IMR-90 (cell line): ENCODE results near the gene PRKAG2. TPM values are rescaled to one million over a fixed set of nuclear protein-coding genes. Genes with fewer than 3 reads are reported as not detected.

Source experiments
- ATAC-seq: fragments of 200-7000 bp; cut with Tn5 transposase; 2 replicates; pipeline ENCODE4 v1.9.1; 2020; ENCODE audit warnings: low read depth, mild to moderate bottlenecking, moderate library complexity
- BruUV-seq: library from RNA; stranded (reverse); fragments of 400-500 nt; replicated peaks from 2 replicates; lab custom pipeline; 2021; lab: Mats Ljungman, UMichigan
- CTCF ChIA-PET: fragments of 300-600 bp; formaldehyde crosslinking; extraction: SDS; loops from one replicate; lab custom pipeline; 2021; ENCODE audit warnings: antibody characterized with exemption; lab: Yijun Ruan, JAX
- POLR2A ChIA-PET: fragments of 300-600 bp; sonication (Branson Sonifier 250); formaldehyde crosslinking; loops from one replicate; lab custom pipeline; 2022; ENCODE audit warnings: antibody characterized with exemption; ENCODE audit not compliant: unreplicated experiment; lab: Charles Lee
- DNase-seq: peaks from one replicate; pipeline ENCODE4 v3.0.0; 2013
- H2AFZ ChIP-seq: replicated peaks from 2 replicates; pipeline ENCODE3; 2013; ENCODE audit warnings: low read length, mild to moderate bottlenecking; ENCODE audit not compliant: poor library complexity
- H2AK5ac ChIP-seq: 2 replicates; pipeline ENCODE4 v1.6.1; 2013; ENCODE audit warnings: low read depth, low read length, inconsistent platforms
- H2AK9ac ChIP-seq: replicated peaks from 2 replicates; pipeline ENCODE3; 2013; ENCODE audit warnings: mild to moderate bottlenecking, low read depth, low read length, moderate library complexity; ENCODE audit not compliant: poor library complexity
- H2BK120ac ChIP-seq: 2 replicates; pipeline ENCODE4 v1.6.1; 2013; ENCODE audit warnings: low read depth, low read length, inconsistent platforms
- H2BK15ac ChIP-seq: 3 replicates; pipeline ENCODE4 v1.6.1; 2013; ENCODE audit warnings: low read depth, low read length, inconsistent platforms
- H2BK20ac ChIP-seq: 2 replicates; pipeline ENCODE4 v1.6.1; 2013; ENCODE audit warnings: low read depth, mild to moderate bottlenecking, inconsistent platforms, low read length, moderate library complexity
- H2BK5ac ChIP-seq: 2 replicates; pipeline ENCODE4 v1.6.1; 2013; ENCODE audit warnings: mild to moderate bottlenecking, low read depth, low read length, inconsistent platforms; ENCODE audit not compliant: poor library complexity, severe bottlenecking
- H3K14ac ChIP-seq: replicated peaks from 2 replicates; pipeline ENCODE4 v1.6.1; 2013; ENCODE audit warnings: low read depth, low read length, inconsistent platforms
- H3K18ac ChIP-seq: 2 replicates; pipeline ENCODE4 v1.6.1; 2013; ENCODE audit warnings: low read depth, low read length, control low read depth
- H3K23ac ChIP-seq: 2 replicates; pipeline ENCODE4 v1.6.1; 2013; ENCODE audit warnings: low read depth, low read length, inconsistent platforms
- H3K27ac ChIP-seq: 2 replicates; pipeline ENCODE4 v1.5.1; 2013; ENCODE audit warnings: mild to moderate bottlenecking, control low read depth, low read length; ENCODE audit not compliant: insufficient read depth
- H3K27me3 ChIP-seq: 2 replicates; pipeline ENCODE4 v1.6.1; 2013; ENCODE audit warnings: low read length; ENCODE audit not compliant: control insufficient read depth, insufficient read depth
- H3K36me3 ChIP-seq: 2 replicates; pipeline ENCODE4 v1.6.1; 2013; ENCODE audit warnings: low read length, mixed read lengths; ENCODE audit not compliant: control insufficient read depth, insufficient read depth
- H3K4ac ChIP-seq: 2 replicates; pipeline ENCODE4 v1.6.1; 2013; ENCODE audit warnings: low read depth, low read length, inconsistent platforms
- H3K4me1 ChIP-seq: 2 replicates; pipeline ENCODE4 v1.6.1; 2013; ENCODE audit warnings: low read length, mixed read lengths; ENCODE audit not compliant: control insufficient read depth, insufficient read depth
- H3K4me2 ChIP-seq: 2 replicates; pipeline ENCODE4 v1.6.1; 2013; ENCODE audit warnings: low read depth, mild to moderate bottlenecking, control low read depth, low read length, moderate library complexity
- H3K4me3 ChIP-seq: 2 replicates; pipeline ENCODE4 v1.5.1; 2013; ENCODE audit warnings: low read depth, mild to moderate bottlenecking, control low read depth, low read length, moderate library complexity; ENCODE audit not compliant: insufficient read depth
- H3K56ac ChIP-seq: 2 replicates; pipeline ENCODE4 v1.6.1; 2013; ENCODE audit warnings: low read length, inconsistent platforms; ENCODE audit not compliant: insufficient read depth; ENCODE audit errors: extremely low read depth
- H3K79me1 ChIP-seq, 2 experiments: 2 replicates each; pipeline ENCODE4 v1.6.1; 2013; ENCODE audit warnings: low read length in 2 of 2, inconsistent platforms in 1 of 2, low read depth in 1 of 2
- H3K9ac ChIP-seq: 2 replicates; pipeline ENCODE4 v1.6.1; 2013; ENCODE audit warnings: low read depth, low read length, control low read depth
- H3K9me1 ChIP-seq: 2 replicates; pipeline ENCODE4 v1.6.1; 2013; ENCODE audit warnings: low read length, inconsistent platforms; ENCODE audit not compliant: insufficient read depth
- H3K9me3 ChIP-seq: 2 replicates; pipeline ENCODE4 v1.6.1; 2013; ENCODE audit warnings: low read length; ENCODE audit not compliant: control insufficient read depth, insufficient read depth
- H4K20me1 ChIP-seq: 2 replicates; pipeline ENCODE4 v1.6.1; 2013; ENCODE audit warnings: low read length, inconsistent platforms; ENCODE audit not compliant: insufficient read depth
- H4K5ac ChIP-seq: 2 replicates; pipeline ENCODE4 v1.6.1; 2013; ENCODE audit warnings: mild to moderate bottlenecking, low read depth, low read length, control low read depth
- H4K8ac ChIP-seq, 2 experiments: 2 replicates each; pipeline ENCODE4 v1.6.1; 2013; ENCODE audit warnings: low read depth in 2 of 2, low read length in 2 of 2, control low read depth in 1 of 2, inconsistent platforms in 1 of 2
- H4K91ac ChIP-seq: 2 replicates; pipeline ENCODE4 v1.6.1; 2013; ENCODE audit warnings: low read depth, low read length, inconsistent platforms; ENCODE audit not compliant: insufficient read depth
- CHD1 ChIP-seq: IDR thresholded peaks from 2 replicates; pipeline ENCODE4 v1.6.1; 2012; ENCODE audit warnings: low read depth, low read length, improper control_type of control experiment
- CTCF ChIP-seq: conservative IDR thresholded peaks from 2 replicates; pipeline ENCODE4 v1.5.1; 2012; ENCODE audit warnings: mild to moderate bottlenecking, low read depth, low read length, improper control_type of control experiment
- ELK1 ChIP-seq: fragments of 150-350 bp; IDR thresholded peaks from 2 replicates; pipeline ENCODE4 v1.6.1; 2016; ENCODE audit warnings: low read depth, mild to moderate bottlenecking, low read length, moderate library complexity, borderline replicate concordance
- FOS ChIP-seq: fragments of 150-350 bp; IDR thresholded peaks from 2 replicates; pipeline ENCODE4 v1.6.1; 2016; ENCODE audit warnings: low read depth, low read length
- MAFK ChIP-seq: IDR thresholded peaks from 2 replicates; pipeline ENCODE4 v1.6.1; 2012; ENCODE audit warnings: low read depth, low read length, improper control_type of control experiment
- NFE2L2 ChIP-seq: fragments of 150-350 bp; IDR thresholded peaks from 2 replicates; pipeline ENCODE4 v1.6.1; 2016; ENCODE audit warnings: low read depth, mild to moderate bottlenecking, low read length
- POLR2A ChIP-seq: IDR thresholded peaks from 2 replicates; pipeline ENCODE4 v1.6.1; 2012; ENCODE audit warnings: mild to moderate bottlenecking, low read depth, low read length
- RAD21 ChIP-seq: IDR thresholded peaks from 2 replicates; pipeline ENCODE4 v1.6.1; 2012; ENCODE audit warnings: low read length, improper control_type of control experiment
- RCOR1 ChIP-seq: IDR thresholded peaks from 2 replicates; pipeline ENCODE4 v1.6.1; 2012; ENCODE audit warnings: mild to moderate bottlenecking, low read length, improper control_type of control experiment; ENCODE audit not compliant: insufficient replicate concordance
- WGBS, 2 experiments: methylation state at CpG; one replicate each; pipeline versions ENCODE4 v1.1.5 to v1.1.7; 2013; ENCODE audit warnings: missing lambda C conversion rate in 2 of 2; ENCODE audit not compliant: insufficient read length in 1 of 2; ENCODE audit errors: extremely low coverage in 2 of 2; 5-methylcytosine and 5-hydroxymethylcytosine counted together
- dilution Hi-C: fragments of 300-500 bp; cut with HindIII; formaldehyde crosslinking; loops from one replicate; pipeline ENCODE4 v1.14.3; 2018; ENCODE audit warnings: low sequenced_read_pairs; ENCODE audit not compliant: unreplicated experiment
- in situ Hi-C: fragments of 300-500 bp; cut with MboI; formaldehyde crosslinking; loops from 3 replicates; pipeline ENCODE4 v1.14.3; 2019; ENCODE audit warnings: low sequenced_read_pairs, inconsistent platforms, mixed read lengths
- intact Hi-C: fragments of 100-400 bp; cut with micrococcal nuclease; formaldehyde crosslinking; loops from 2 replicates; pipeline ENCODE4 v1.10.0; 2022
- polyA plus RNA-seq, 3 experiments: library from polyadenylated mRNA; depleted of rRNA; stranded (reverse); fragments of >200 nt; gene quantifications; 2 replicates each; pipeline ENCODE4 v1.2.3, GENCODE V29; 2012; ENCODE audit warnings: low replicate concordance in 1 of 3
- total RNA-seq: library from RNA; depleted of rRNA; stranded (reverse); fragments of >200 nt; gene quantifications from 2 replicates; pipeline ENCODE4 v1.2.3, GENCODE V29; 2012

PRKAG2 gene
- total and polyA plus RNA-seq, 2 of the 4 experiments (the other 2 are of a cell fraction) = 15.4 to 21.6 TPM

DNA sequence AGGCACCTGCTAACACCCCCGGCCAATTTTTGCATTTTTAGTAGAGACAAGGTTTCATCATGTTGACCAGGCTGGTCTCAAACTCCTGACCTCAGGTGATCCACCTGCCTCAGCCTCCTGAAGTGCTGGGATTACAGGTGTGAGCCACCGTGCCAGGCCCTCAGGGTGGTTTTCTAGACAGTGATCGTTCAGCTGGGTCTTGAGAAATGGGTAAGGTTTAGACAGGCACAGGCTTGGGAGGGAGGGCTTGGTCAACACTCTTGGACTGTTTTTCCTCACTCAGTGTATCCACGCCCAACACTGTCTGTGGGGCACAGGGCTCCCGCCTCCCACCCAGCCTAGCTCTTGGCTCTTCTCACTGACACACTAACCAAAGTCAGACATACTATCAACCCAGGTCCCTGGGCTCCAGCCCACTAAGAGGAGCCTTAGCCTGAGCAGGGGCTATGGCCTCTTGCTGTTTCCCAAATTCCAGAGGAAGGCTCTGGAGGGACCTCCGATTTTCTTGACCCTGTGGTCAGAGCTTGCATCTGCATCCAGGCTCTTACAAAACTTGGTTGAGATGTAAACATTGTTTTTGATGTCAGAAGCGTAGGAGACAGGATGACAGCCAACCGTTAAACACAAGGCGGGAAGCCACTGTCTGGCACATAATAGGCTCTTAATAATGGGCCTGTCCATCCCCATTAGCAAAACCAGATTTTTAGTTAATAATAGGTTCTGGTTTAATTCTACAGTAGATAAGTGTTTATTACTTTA, 143.9 kb downstream of the PRKAG2 start (continued):
- TF ChIP-seq CTCF (no peak), RCOR1 (no peak)

DNA sequence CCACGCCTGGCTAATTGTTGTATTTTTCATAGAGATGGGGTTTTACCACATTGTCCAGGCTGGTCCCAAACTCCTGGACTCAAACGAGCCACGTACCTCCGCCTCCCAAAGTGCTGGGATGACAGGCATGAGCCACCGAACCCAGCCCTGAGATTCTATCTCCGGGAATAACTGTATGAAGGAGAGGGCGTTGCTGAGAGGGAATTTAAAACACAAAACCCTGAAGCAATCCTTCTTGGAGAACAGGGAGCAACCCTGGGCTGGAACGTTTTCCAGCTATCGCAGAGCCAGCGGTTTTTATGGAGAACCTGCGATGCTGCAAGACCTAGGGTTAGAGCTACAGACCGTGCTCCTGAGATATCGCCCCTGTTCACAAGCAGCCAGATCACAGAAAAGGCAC, 144.6 kb downstream of the PRKAG2 start:
- no peaks in the 10 kb centered on the region for H3K27me3 ChIP-seq
- no peak overlapping the region for H3K4me3 ChIP-seq
- peaks cover 0 to 17% of the 10 kb centered on the region in 2 experiments; a peak in 1 of 4 replicates for H3K79me1 ChIP-seq
- DNase-seq (no peak), ATAC-seq (no peak)
- dilution Hi-C loops (no loop called here), intact Hi-C loops (no loop called here), in situ Hi-C loops (no loop called here)
- H3K9me1 ChIP-seq = peaks cover 12% of the 10 kb centered on the region; the same call in 1 of the 2 replicates
- H3K36me3 ChIP-seq = no peaks in the 10 kb centered on the region
- H3K56ac ChIP-seq = no peak overlapping the region
- no peak overlapping the region for H2BK20ac ChIP-seq
- H2BK5ac ChIP-seq = no peak overlapping the region
- no peak overlapping the region for H3K23ac ChIP-seq
- H2BK120ac ChIP-seq = no peak overlapping the region; the same call in 1 of the 2 replicates
- no peak overlapping the region for H3K9ac ChIP-seq
- no peak overlapping the region for H3K4ac ChIP-seq
- H4K5ac ChIP-seq = no peak overlapping the region
- WGBS, 2 experiments = 97% methylated on average over 6 of the region's 13 CpGs; no CpG with 5 or more reads in 1 of the 2 experiments
- no peaks in the 10 kb centered on the region for H3K9me3 ChIP-seq
- no peak overlapping the region for H2AK5ac ChIP-seq
- H2AK9ac ChIP-seq = no peak overlapping the region
- H3K18ac ChIP-seq = no peak overlapping the region
- no peak overlapping the region for H4K8ac ChIP-seq
- H3K4me2 ChIP-seq = no peak overlapping the region
- no peak overlapping the region for H3K27ac ChIP-seq
- H4K20me1 ChIP-seq = no peaks in the 10 kb centered on the region
- no peak overlapping the region for H3K14ac ChIP-seq
- no peak overlapping the region; the same call in 2 of the 3 replicates for H2BK15ac ChIP-seq
- H2AFZ ChIP-seq = no peak overlapping the region
- peaks cover 21% of the 10 kb centered on the region for H3K4me1 ChIP-seq
- CTCF ChIA-PET = interaction anchor here (0.9 to 1.3 kb wide), 2 partner anchors 13 to 67 kb away, joined by 3 to 7 read pairs; no protein-coding TSS in a partner anchor
- POLR2A ChIA-PET = no interaction called here
- no TSS peak for BruUV-seq
- H4K91ac ChIP-seq = no peak overlapping the region
- no peak for TF ChIP-seq RAD21
- TF ChIP-seq FOS = no peak
- no peak for TF ChIP-seq CTCF
- no peak for TF ChIP-seq NFE2L2
- TF ChIP-seq POLR2A = no peak
- no peak for TF ChIP-seq CHD1
- no peak for TF ChIP-seq RCOR1
- TF ChIP-seq MAFK = no peak
- TF ChIP-seq ELK1 = no peak
